Middle frontal gyrus (tissue), 1 donor: ENCODE data around the gene AOPEP.
A peak's percentile ranks its signal among the peaks of the same experiment; 100 is the strongest.

Experiments
- DNase-seq: peaks from one replicate; pipeline ENCODE4 v3.0.0-alpha.2; 2015; ENCODE audit warnings: low spot score; ENCODE audit errors: extremely low spot score

AOPEP gene

GRCh38 chr9:94895668-94896067 is 169.2 kb downstream of the AOPEP start:
- no peak for DNase-seq

DNA sequence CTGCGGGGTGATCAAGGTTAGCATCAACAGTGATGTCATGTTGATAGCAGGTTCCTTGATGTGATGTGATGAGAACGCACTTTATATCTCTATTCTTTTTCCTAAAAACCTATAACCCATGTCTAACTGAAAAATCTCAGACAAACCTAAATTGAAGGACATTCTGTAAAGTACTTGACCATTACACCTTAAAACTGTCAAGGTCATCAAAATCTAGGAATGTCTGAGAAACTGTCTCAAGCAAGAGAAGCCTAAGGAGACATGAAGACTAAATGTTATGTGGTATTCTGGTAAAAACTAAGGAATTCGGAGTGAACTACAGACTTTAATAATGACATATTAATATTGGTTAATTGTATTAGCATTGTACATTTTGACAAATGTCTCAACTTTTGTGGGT is 170.0 kb downstream of the AOPEP start:
- no peak for DNase-seq

DNA sequence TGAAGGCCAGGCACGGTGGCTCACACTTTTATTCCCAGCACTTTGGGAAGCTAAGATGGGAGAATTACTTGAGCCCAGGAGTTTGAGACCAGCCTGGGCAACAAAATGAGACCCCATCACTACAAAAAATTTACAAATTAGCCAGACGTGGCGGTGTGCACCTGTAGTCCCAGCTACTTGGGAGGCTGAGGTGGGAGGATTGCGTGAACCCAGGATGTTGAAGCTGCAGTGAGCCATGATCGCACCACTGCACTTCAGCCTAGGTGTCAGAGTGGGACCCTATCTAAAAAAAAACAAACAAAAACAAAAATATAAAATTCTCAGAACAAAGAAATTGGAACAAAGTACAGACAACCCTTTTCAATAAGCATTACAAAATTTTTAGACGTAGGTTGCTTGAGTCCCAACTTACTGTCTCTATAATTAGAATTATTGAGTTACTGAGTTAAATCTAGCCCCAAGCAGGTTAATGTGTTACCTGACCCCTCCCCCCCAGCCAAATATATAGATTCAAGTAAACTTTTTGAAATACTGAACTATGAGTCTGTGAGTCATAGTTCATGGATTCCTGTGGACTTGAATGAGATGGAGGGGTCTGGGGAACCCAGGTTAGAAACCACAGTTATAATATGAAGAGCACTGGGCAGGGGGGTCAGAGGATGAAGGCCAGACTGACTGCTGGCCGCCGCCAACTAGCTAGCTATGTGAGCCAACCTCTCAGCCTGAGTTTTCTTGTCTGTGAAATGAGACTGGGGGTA is 173.1 kb downstream of the AOPEP start:
- no peak for DNase-seq

DNA sequence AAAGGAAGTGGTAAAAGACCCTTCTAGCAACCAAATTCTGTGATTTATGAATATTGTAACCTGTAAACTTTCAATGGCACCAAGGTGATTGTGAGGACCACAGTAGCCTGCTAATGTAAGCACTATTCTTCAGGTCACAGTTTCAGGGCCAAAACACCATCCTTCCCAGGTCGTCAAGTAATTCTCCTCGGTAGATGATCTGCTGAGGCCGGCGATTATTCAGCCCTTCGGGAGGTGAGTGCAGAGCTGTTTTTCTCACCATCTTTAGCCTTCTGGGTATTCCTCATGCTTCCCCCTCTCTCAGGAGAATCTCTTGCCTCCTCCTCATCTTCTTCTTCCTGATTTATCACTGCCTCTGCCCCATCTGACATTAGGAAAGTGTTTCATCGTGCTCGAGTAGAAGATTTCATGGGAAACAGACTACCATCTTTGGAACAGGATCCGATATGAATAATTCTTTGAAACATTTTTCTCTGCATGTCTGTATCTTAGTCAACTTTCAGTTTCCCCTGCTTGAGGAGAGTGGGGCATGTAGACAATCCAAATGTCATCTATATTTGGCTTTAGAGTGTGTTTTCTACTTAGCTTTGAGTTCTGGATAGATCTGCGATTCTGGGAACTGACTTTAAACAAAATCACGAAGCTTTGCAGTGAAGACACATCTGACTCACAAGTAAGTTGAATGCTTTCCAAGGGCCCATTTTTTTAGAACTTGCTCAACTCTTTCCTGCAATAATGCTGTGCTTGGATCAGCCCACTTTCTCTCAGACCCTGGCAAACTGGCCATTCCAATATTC is 173.9 kb downstream of the AOPEP start:
- peak; percentile 56 for DNase-seq

GRCh38 chr9:94901019-94901363 is 174.5 kb downstream of the AOPEP start:
- no peak for DNase-seq

DNA sequence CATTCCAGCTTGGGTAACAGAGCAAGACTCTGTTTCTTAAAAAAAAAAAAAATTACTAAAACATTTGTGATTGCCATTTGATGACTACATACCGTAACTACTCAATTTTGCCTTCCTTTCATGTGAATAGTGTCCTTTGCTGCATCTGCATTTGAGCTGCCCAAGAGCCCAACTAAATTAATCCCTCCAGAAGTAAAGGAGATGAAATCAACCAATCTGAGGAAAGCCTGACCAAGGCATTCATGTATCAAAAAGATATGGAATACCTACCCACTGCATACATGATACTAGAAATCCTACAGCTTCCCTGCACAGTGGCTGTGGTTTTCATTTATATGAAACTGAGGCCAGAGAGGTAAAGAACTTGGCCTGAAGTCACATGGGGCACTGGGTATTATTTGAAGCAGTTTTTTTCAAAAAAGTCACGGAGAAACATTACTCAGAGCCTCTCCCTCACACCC is 177.5 kb downstream of the AOPEP start:
- DNase-seq, result no peak

GRCh38 chr9:94904806-94905205 is 178.3 kb downstream of the AOPEP start:
- peak; percentile 50 for DNase-seq

DNA sequence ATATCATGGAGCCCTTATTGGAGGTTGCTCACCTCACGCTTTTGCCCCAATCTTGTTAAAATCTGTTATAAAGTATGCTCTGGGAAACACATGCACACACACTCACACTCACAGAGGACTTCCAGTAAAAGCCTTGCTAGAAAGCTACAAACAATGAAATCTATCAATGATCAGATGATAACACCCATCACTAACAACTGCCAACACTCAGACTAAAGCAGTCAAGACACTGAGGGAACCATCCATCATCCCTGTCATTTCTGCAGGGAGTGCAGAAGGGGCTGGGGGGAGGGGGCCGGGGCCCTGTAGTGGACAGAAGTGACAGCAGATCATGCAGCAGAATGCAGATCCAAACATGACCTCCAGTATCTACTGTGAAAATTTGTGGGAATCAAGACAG is 179.1 kb downstream of the AOPEP start:
- no peak for DNase-seq

DNA sequence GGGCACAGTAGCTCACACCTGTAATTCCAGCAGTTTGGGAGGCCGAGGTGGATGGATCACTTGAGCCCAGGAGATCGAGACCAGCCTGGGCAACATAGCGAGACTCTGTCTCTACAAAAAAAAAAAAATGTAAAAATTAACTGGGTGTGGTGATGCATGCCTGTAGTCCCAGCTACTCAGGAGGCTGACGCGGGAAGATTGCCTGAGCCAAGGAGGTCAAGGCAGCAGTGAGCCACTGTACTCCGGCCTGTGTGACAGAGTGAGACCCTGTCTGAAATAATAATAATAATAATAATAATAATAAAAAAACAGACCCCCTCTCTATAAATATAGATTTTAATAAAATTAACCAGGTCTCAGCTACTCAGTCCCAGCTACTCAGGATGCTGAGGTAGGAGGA is 179.7 kb downstream of the AOPEP start:
- DNase-seq, result no peak

DNA sequence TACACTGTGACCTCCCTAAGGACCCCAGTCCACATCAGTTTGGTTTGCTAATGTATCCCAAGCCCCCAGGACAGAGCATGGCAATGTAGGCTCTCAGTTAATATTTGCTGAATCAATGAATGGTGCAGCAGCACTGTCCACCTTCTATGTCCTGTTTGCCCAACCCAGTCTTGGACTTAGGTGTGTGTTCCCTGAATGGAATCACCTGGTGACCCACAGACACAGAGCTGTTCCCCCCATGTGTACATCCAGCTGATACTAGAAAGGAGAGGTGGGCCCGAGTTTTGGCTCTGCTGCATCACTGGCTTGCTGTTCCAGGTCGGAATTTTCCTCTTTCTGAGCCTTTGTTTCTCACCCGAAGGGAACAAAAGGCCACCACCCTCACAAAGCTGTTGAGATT is 180.2 kb downstream of the AOPEP start:
- no peak for DNase-seq

GRCh38 chr9:94907264-94907936 is 180.9 kb downstream of the AOPEP start:
- DNase-seq, result no peak

DNA sequence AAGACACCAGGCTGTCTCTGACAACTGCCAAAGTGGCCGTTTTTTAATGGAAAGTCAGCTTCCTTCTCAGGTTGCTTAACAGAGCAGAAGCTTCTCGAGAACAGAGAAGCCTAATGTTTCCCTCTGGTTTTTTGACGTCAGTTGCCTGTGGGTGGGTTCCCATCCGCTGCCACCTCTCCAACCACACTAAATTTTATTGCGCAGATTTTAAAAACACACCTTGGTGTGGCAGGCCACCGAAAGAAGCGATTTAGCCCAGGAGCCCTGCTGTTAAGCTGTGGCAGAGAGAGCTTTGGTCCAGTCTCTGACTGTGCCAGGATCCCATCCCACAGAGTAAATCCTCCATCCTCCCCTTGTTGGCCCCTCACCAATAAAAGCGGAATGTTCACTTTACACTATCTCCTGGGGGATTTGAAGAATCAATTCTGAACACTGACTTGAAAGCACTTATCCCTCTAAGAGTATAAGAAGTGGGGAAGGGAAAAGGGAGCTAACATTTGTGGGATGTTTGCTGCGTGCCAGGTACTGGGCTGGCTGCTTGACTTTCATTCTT is 181.6 kb downstream of the AOPEP start:
- DNase-seq, result no peak

- DNase-seq, result no peak
Measured at GRCh38 chr9:94908583-94909249, 182.2 kb downstream of the AOPEP start.

DNA sequence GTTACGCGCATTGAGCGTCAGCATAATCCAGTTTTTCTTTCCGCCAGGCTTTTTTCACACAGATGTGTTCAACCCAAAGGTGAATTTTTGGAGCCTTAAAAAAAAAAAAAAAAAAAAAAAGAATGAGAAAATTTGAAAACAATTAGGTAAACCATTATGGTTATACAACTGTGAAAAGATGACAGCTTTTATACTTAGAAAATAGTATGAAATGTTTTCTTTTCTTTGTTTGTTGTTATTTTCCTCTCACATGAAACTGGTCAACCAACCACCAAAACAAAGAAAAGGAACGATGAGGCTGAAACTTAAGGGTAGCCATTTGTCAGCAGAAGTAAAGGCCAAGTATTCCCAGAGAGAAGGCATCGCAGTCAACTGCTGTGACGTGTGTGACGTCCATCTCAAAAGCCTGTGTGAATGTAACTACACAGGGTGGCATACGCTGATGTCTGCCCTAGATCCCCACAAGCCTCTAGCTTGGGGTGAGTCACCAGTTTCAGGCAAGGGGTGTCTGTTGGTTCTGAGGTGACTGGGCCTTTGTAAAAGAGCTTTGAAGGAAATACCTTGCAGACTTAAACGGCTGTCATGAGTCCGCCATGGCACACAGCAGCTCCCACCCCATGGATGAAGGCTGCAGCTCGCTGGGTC is 182.9 kb downstream of the AOPEP start:
- no peak for DNase-seq

DNA sequence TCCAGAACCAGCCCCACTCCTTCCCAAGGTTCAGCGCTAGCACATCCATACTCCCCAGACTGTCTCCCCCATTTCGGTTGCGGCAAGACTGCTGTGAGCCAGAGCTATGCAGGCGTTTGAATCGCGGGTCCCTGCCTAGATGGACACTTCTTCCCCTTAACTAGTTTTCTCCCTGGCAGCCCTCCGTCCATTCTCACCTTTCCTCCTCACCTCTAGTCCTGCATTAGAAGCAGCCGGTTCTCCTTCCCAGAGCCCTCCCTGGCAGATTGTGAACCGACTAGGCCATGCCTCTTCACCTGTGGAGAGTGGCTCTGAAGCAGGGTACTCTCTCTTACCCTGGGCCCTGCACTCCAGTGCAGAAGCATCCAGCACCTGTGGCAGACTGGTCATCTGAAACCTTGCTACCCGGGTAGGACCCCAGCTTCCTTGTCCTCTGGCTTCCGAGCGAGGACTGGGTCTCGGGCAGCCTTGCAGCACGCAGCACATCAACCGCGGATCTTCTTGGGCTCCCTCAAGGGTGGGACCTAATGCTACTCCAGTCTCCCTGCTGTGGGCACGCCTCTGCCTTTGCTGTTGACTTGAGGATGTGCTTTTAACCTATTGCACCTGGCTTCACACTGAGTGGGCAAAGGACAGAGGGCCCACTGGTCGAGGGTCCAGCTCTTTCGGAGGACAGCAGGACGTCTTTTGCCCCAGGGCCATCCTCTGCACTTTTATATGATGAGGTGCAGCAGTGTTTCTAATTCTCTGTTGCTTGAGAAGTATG is 183.6 kb downstream of the AOPEP start:
- no peak for DNase-seq

GRCh38 chr9:94911211-94911610 is 184.7 kb downstream of the AOPEP start:
- DNase-seq, result no peak

- no peak for DNase-seq
Measured at GRCh38 chr9:94911986-94912635, 185.6 kb downstream of the AOPEP start.

DNA sequence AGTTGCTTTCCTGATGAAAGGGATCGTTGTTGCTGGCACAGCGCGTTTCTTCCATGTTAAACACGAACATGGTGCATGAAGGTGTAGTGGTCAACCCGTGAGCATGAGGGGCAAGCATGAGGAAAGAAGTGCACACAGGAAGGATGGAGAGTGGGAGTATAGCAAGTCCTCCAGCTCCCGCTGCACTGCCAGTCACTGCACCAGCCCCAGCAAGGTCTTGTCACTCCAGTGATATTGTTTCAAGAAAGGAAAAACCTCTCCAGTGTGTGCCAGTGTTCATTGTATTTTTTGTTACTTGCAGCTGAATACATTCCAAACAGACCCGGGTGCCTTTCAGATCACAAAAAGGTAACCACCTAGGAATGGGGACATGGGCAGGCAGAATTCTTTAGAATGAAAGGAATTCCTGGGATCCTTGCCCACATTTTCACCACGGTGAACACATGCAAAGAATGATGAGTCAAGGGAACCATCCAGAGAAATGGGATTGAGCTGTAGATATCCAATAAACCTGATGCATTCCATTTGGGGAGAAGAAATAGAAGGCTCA is 186.3 kb downstream of the AOPEP start:
- DNase-seq, result no peak

- DNase-seq, result no peak
Measured at GRCh38 chr9:94913550-94913949, 187.1 kb downstream of the AOPEP start.
